Tibial artery (tissue), 4 donors: ENCODE results near the gene COA8.

Source experiments
- DNase-seq, 2 donors: peaks; one replicate each; pipeline ENCODE4 v3.0.0-alpha.2; 2019
- H3K27ac ChIP-seq, 2 donors: fragments of 200-600 bp; sonication (generic) in 1 of 2; 1 replicate in 1 of 2; 2 replicates in 1 of 2; pipeline ENCODE4 v1.5.1; 2018 to 2019; ENCODE audit warnings: mild to moderate bottlenecking in 1 of 2
- H3K27me3 ChIP-seq, 2 donors: fragments of 200-600 bp; sonication (generic) in 1 of 2; one replicate each; pipeline versions ENCODE4 v1.5.1 to v1.6.0; 2016 to 2019
- H3K36me3 ChIP-seq, 3 donors: fragments of 200-600 bp; sonication (generic) in 2 of 3; one replicate each; pipeline ENCODE4 v1.5.1; 2016 to 2019; ENCODE audit warnings: mild to moderate bottlenecking in 2 of 3
- H3K4me1 ChIP-seq, 4 donors: fragments of 200-600 bp; sonication (generic) in 2 of 4; 1 replicate in 3 of 4; 2 replicates in 1 of 4; pipeline ENCODE4 v1.5.1; 2016 to 2019
- H3K4me3 ChIP-seq, 2 donors: fragments of 200-600 bp; sonication (generic) in 1 of 2; 1 replicate in 1 of 2; 2 replicates in 1 of 2; pipeline ENCODE4 v1.5.1; 2018 to 2019; ENCODE audit warnings: mild to moderate bottlenecking in 2 of 2
- H3K9me3 ChIP-seq, 3 donors: fragments of 200-600 bp; sonication (generic) in 1 of 3; one replicate each; pipeline ENCODE4 v1.5.1; 2016 to 2019
- intact Hi-C: fragments of 100-400 bp; cut with DNase I; formaldehyde crosslinking; loops from one replicate; pipeline ENCODE4 v1.15.0; 2023; ENCODE audit warnings: low total_unique reads
- TF ChIP-seq, protein P1 (sequence below), 2 experiments: fragments of 200-600 bp in 1 of 2; fragments of 450-650 bp in 1 of 2; IDR thresholded peaks; one replicate each; pipeline ENCODE4 v1.5.1; 2017 to 2019; ENCODE audit warnings: antibody characterized with exemption in 2 of 2, mild to moderate bottlenecking in 1 of 2, moderate library complexity in 1 of 2

COA8 gene

DNA sequence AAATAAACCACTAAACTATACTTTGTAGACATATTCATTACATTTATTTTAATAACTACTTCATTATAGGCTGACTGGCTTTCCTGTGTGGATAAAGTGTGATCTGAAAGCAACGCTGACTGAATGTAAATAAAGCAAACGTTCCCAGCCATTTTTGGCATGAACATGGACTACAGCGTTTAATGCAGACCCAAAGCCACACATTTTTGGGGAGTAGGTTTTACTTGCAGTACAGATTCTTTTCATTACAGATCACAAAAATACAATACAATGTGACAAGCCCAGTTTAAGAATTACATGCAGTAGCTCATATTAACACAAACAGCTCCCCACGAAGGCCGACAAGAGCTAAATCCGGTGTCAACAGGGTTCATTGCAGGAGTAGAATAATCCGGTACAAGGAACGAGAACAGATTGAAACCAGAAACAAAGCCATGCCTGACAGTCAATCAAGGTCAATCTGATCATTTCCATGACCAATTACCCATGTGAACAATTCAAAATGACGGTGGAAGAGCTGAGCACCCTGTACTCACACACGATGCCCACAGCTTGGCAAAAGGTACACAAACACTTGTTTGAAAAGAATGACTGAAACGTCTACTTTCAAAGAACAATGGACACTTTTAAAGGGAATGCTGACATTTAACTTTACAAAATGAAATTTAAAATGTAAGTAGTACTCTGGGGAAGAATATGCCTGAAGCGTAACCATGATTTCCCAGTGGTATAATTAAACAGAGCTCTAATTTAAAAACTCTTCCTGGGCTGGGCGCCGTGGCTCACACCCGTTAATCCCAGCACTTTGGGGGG, 5.6 kb upstream of the COA8 start:
- H3K27me3 ChIP-seq: no peaks in the 10 kb centered on the region
- DNase-seq: no peak
- TF ChIP-seq, protein P1, sequence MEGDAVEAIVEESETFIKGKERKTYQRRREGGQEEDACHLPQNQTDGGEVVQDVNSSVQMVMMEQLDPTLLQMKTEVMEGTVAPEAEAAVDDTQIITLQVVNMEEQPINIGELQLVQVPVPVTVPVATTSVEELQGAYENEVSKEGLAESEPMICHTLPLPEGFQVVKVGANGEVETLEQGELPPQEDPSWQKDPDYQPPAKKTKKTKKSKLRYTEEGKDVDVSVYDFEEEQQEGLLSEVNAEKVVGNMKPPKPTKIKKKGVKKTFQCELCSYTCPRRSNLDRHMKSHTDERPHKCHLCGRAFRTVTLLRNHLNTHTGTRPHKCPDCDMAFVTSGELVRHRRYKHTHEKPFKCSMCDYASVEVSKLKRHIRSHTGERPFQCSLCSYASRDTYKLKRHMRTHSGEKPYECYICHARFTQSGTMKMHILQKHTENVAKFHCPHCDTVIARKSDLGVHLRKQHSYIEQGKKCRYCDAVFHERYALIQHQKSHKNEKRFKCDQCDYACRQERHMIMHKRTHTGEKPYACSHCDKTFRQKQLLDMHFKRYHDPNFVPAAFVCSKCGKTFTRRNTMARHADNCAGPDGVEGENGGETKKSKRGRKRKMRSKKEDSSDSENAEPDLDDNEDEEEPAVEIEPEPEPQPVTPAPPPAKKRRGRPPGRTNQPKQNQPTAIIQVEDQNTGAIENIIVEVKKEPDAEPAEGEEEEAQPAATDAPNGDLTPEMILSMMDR (IDR thresholded peaks at IDR 0.05): no peak
- intact Hi-C loops: no loop called here
- peaks cover 0 to 84% (median 44%) of the 10 kb centered on the region in 4 donors for H3K4me1 ChIP-seq
- no peaks in the 10 kb centered on the region for H3K9me3 ChIP-seq
- H3K36me3 ChIP-seq: peaks cover 16 to 25% (median 16%) of the 10 kb centered on the region in 3 donors
- H3K27ac ChIP-seq: peak overlapping the region in 1 of 2 donors; percentile 26
- H3K4me3 ChIP-seq: no peak overlapping the region

DNA sequence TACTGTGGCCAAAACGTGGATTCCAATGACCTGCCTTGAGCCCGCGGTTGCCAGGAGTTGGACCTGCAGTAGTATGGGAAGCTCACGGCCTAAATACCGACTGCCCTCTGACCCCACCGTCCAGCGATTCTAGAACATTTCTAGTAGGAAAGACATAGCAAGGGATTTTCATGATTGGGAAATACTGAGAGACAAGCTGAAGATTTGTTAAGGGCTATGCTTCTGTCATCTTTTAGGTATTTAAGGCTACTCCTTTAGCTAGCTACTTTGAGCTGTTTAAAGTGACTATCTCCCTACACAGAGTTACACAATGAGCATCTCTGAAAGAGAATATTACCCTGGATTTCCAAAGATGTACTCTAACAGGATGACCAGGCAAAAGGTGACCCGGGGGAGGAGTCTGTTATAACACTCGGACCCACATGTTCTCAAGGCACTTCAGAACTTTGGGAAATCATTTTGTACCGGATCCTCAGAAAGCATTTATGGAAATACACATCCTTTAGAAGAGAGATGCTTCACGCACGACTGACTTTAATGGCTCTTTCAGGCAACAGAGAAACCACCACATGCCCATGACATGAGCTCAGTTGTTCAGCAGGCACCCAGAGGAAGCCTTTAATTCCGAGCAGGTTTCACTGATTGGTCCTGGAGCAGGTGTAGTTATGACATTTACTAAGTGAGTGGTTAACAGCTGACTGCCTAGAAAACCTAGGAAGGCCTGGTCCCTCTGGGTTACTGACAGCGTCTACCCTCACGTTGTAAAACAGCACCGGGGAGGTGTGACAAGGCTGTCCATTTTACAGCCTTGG, 4.5 kb upstream of the COA8 start:
- Histone ChIP-seq H3K4me1 (peaks cover 0 to 72% (median 36%) of the 10 kb centered on the region in 4 donors), H3K27me3 (no peaks in the 10 kb centered on the region), H3K36me3 (peaks cover 16 to 25% (median 16%) of the 10 kb centered on the region in 3 donors), H3K4me3 (no peak overlapping the region), H3K27ac (peak overlapping the region in 1 of 2 donors; percentile 26), H3K9me3 (no peaks in the 10 kb centered on the region)
- intact Hi-C loops: no loop called here
- no peak for DNase-seq
- TF ChIP-seq, protein P1 (IDR thresholded peaks at IDR 0.05): no peak

DNA sequence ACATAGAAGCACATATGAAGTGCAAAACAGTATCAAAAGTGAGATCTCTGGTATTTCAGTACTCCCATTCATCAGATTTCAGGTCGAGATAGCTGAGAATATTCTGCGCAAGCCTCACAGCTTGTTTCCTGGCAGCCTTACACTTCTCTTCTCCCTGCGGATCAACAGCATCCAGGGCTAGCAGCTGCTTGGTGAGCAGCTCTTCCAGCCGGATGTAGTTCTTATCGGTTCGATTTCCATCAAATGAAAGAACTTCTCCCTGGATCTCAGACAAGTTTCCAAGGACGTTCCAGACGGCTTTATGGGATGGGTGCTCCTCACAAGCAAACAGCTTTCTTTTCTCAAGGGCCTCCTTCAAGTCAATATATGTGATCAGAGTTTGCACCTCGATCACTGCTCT, 3.0 kb upstream of the COA8 start:
- Histone ChIP-seq H3K27ac (no peak overlapping the region), H3K4me3 (no peak overlapping the region), H3K4me1 (peaks cover 0 to 78% (median 46%) of the 10 kb centered on the region in 4 donors), H3K9me3 (no peaks in the 10 kb centered on the region), H3K36me3 (peaks cover 16 to 25% (median 16%) of the 10 kb centered on the region in 3 donors), H3K27me3 (no peaks in the 10 kb centered on the region)
- no peak for DNase-seq
- intact Hi-C loops: loop anchor here (5.0 kb wide), 2 partner anchors 68 to 363 kb away; partner anchors contain the start of gene KLC1
- TF ChIP-seq, protein P1 (IDR thresholded peaks at IDR 0.05): no peak

DNA sequence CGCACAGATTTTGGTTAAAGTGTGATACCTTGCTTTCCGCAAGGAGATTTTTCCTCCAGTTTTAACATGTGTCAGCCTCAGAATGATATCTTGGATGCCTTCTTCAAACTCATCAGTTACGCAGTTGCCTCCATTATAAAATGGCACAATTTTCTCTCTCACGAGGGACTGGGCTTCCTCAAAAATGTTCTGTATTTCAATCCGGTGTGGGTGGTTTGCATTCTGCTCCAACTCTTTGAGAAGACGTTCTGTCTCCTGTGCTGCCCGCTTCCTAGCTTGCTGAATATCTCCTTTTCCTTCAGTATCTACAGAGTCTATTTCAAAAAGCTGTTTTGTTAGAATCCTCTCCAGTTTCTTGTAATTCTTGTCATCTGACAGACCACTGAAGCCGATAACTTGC, 2.1 kb upstream of the COA8 start:
- peak overlapping the region in 1 of 2 donors; percentile 94 for H3K4me3 ChIP-seq
- H3K36me3 ChIP-seq: peaks cover 16 to 25% (median 16%) of the 10 kb centered on the region in 3 donors
- intact Hi-C loops: loop anchor here (5.0 kb wide), 2 partner anchors 67 to 362 kb away; partner anchors contain the start of gene KLC1
- H3K9me3 ChIP-seq: no peaks in the 10 kb centered on the region
- peak overlapping the region; percentile 92 to 94 for H3K27ac ChIP-seq
- TF ChIP-seq, protein P1 (IDR thresholded peaks at IDR 0.05): no peak
- no peaks in the 10 kb centered on the region for H3K27me3 ChIP-seq
- H3K4me1 ChIP-seq: peaks cover 0 to 83% (median 48%) of the 10 kb centered on the region in 4 donors
- DNase-seq: no peak

DNA sequence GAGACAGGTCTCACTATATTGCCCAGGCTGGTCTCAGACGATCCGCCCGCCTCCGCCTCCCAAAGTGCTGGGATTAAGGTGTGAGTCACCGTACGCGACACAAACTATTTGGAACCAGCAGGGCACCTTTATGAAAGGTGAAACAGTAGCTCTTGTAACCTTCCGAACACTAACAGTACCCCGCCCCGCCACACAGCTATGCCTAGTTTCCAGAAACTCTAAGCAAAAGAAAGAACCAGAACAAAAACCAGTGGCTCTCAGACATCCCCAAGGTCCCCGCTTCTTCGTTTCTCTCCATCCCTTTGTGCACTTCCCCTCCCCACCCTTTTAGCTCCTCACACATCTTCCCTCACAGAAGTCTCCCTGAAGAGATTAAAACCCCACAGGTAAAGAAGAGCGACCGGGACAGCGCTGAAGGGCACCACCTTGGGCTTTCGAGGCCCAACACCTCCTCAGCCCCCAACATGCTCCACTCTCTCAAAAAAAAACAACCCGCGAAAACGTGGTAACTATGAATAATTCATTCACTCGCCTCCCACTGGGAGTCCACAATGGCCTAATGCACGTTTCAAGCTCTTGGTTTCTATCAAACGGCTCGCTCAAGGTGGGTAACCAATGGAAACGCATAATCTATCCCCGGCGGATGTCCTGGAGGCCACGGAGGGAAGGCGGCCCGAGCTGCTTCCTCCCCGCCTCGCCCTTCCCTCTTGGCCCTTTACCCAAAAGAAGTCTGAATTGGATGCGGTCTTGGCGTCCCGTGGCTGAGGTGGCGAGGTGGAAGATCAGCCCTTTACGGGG, 1.2 kb upstream of the COA8 start:
- Histone ChIP-seq H3K4me3 (peak overlapping the region; percentile 94 to 96), H3K9me3 (no peaks in the 10 kb centered on the region), H3K27me3 (no peaks in the 10 kb centered on the region), H3K4me1 (peaks cover 0 to 85% (median 53%) of the 10 kb centered on the region in 4 donors), H3K27ac (peak overlapping the region; percentile 92 to 94), H3K36me3 (peaks cover 16 to 25% (median 16%) of the 10 kb centered on the region in 3 donors)
- TF ChIP-seq, protein P1 (IDR thresholded peaks at IDR 0.05): no peak
- intact Hi-C loops: loop anchor here (5.0 kb wide), 2 partner anchors 66 to 361 kb away; partner anchors contain the start of gene KLC1
- no peak for DNase-seq
